K562 (cell line): Measurements from ENCODE around the gene RPLP2. TPM values are rescaled to one million over a fixed set of nuclear protein-coding genes. Genes with fewer than 3 reads are reported as not detected.
A peak's percentile ranks its signal among the peaks of the same experiment; 100 is the strongest.

Experiments
- CHD7 ChIP-seq: fragments of 200-600 bp; sonication (generic); IDR thresholded peaks from one replicate; pipeline ENCODE4 v1.6.1; 2012; ENCODE audit warnings: mild to moderate bottlenecking, low read depth, low read length, inconsistent platforms
- ETV5 ChIP-seq: sonication (generic); formaldehyde crosslinking; IDR thresholded peaks from 2 replicates; pipeline ENCODE4 v1.4.0; 2020; ENCODE audit warnings: low read depth, mild to moderate bottlenecking, missing genetic modification reagents
- GTF2F1 ChIP-seq: IDR thresholded peaks from 2 replicates; pipeline ENCODE4 v1.6.1; 2011; ENCODE audit warnings: low read depth, low read length, improper control_type of control experiment
- NCOA6 ChIP-seq: fragments of 450-650 bp; IDR thresholded peaks from 2 replicates; pipeline ENCODE4 v1.6.1; 2017; ENCODE audit warnings: mild to moderate bottlenecking
- RBM14 ChIP-seq: fragments of 200-400 bp; formaldehyde crosslinking; IDR thresholded peaks from 2 replicates; pipeline ENCODE4 v1.6.1; 2018; ENCODE audit warnings: low read depth, mild to moderate bottlenecking, low read length, moderate library complexity, borderline replicate concordance; ENCODE audit not compliant: insufficient read depth
- SMARCA4 ChIP-seq: fragments of 450-650 bp; IDR thresholded peaks from 2 replicates; pipeline ENCODE4 v1.6.1; 2016
- YY1 ChIP-seq, 3 experiments: IDR thresholded peaks; 2 replicates each; pipeline ENCODE4 v1.6.1; 2011; ENCODE audit warnings: low read length in 2 of 3, mild to moderate bottlenecking in 2 of 3, moderate library complexity in 2 of 3, borderline replicate concordance in 1 of 3, control low read depth in 1 of 3, low read depth in 1 of 3; ENCODE audit not compliant: insufficient read depth in 3 of 3, insufficient replicate concordance in 2 of 3, control insufficient read depth in 1 of 3, insufficient read length in 1 of 3; ENCODE audit errors: extremely low read depth in 1 of 3
- ZKSCAN1 ChIP-seq: fragments of 150-350 bp; IDR thresholded peaks from 2 replicates; pipeline ENCODE4 v1.6.1; 2016; ENCODE audit warnings: low read depth, low read length
- polyA plus RNA-seq, 8 experiments: library from polyadenylated mRNA; depleted of rRNA in 4 of 8; stranded (reverse) in 5 of 8; unstranded in 3 of 8; fragments of >200 nt; fragmentation: Nextera tagmentation in 2 of 8; fragmentation: Illumina TruSeq in 1 of 8; extraction: Ambion mirVana in 2 of 8; extraction: Trizol in 1 of 8; gene quantifications; 2 replicates each; pipeline versions ENCODE4 v1.2.1 to v1.2.3, GENCODE V29; 2011 to 2014; ENCODE audit warnings: inconsistent platforms in 1 of 8, missing spikeins in 1 of 8
- total RNA-seq, 7 experiments: library from RNA; depleted of rRNA in 6 of 7; stranded (reverse); fragments of >200 nt in 6 of 7; fragmentation: Illumina TruSeq in 2 of 7; extraction: Trizol in 2 of 7; gene quantifications; 2 replicates each; pipeline versions ENCODE4 v1.2.1 to v1.2.3, GENCODE V29; 2011 to 2021; ENCODE audit warnings: low replicate concordance in 1 of 7
- TF ChIP-seq, protein P1 (sequence below): fragments of 250-450 bp; sonication (Bioruptor Pico); IDR thresholded peaks from 2 replicates; pipeline ENCODE4 v1.4.0; 2020; ENCODE audit warnings: mild to moderate bottlenecking, moderate library complexity, borderline replicate concordance
- TF ChIP-seq, protein P2 (sequence below): IDR thresholded peaks from 2 replicates; pipeline ENCODE4 v1.6.1; 2014; ENCODE audit warnings: antibody characterized with exemption

The RPLP2 gene
- total and polyA plus RNA-seq, 9 of the 15 experiments (the other 6 are each of a cell fraction or from before 2014, with no cell fraction given), result 528 to 3,807 (median 1,633) TPM

GRCh38 chr11:819129-819931, 9.6 kb downstream of the RPLP2 start (continued):
- TF ChIP-seq ETV5 (CRISPR knock-in tag) (no peak), RBM14 (no peak), NCOA6 (no peak), CHD7 (no peak), ZKSCAN1 (no peak), GTF2F1 (peak; percentile 43; the same call in 1 of the 2 replicates), SMARCA4 (no peak), YY1 (IDR thresholded peaks at IDR 0.05; ENCODE audit: borderline replicate concordance in 1 of 3, control insufficient read depth in 1 of 3, extremely low read depth in 1 of 3, insufficient read depth in 3 of 3, insufficient read length in 1 of 3, insufficient replicate concordance in 2 of 3, low read depth in 1 of 3, low read length in 2 of 3) (peak in 1 of 3 experiments; percentile 37)
- TF ChIP-seq, protein P1, sequence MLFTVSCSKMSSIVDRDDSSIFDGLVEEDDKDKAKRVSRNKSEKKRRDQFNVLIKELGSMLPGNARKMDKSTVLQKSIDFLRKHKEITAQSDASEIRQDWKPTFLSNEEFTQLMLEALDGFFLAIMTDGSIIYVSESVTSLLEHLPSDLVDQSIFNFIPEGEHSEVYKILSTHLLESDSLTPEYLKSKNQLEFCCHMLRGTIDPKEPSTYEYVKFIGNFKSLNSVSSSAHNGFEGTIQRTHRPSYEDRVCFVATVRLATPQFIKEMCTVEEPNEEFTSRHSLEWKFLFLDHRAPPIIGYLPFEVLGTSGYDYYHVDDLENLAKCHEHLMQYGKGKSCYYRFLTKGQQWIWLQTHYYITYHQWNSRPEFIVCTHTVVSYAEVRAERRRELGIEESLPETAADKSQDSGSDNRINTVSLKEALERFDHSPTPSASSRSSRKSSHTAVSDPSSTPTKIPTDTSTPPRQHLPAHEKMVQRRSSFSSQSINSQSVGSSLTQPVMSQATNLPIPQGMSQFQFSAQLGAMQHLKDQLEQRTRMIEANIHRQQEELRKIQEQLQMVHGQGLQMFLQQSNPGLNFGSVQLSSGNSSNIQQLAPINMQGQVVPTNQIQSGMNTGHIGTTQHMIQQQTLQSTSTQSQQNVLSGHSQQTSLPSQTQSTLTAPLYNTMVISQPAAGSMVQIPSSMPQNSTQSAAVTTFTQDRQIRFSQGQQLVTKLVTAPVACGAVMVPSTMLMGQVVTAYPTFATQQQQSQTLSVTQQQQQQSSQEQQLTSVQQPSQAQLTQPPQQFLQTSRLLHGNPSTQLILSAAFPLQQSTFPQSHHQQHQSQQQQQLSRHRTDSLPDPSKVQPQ (CRISPR knock-in tag), result no peak
- TF ChIP-seq, protein P2, sequence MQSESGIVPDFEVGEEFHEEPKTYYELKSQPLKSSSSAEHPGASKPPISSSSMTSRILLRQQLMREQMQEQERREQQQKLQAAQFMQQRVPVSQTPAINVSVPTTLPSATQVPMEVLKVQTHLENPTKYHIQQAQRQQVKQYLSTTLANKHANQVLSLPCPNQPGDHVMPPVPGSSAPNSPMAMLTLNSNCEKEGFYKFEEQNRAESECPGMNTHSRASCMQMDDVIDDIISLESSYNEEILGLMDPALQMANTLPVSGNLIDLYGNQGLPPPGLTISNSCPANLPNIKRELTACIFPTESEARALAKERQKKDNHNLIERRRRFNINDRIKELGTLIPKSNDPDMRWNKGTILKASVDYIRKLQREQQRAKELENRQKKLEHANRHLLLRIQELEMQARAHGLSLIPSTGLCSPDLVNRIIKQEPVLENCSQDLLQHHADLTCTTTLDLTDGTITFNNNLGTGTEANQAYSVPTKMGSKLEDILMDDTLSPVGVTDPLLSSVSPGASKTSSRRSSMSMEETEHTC, result no peak
